Large intestine (tissue), 12 donors: ENCODE results near the gene ATP8B1. TPM values are rescaled to one million over a fixed set of nuclear protein-coding genes. Genes with fewer than 3 reads are reported as not detected.
A peak's percentile ranks its signal among the peaks of the same experiment; 100 is the strongest.
"Not testable (repeated sequence)": the region's sequence is repeated elsewhere in the genome, so short reads cannot be mapped to it uniquely, and the experiment has no call there.

Source experiments
- DNase-seq, 2 donors: peaks; one replicate each; pipeline versions ENCODE4 v3.0.0 to v3.0.0-alpha.2; 2013
- H3K27ac ChIP-seq: one replicate; pipeline ENCODE4 v1.5.1; 2013; ENCODE audit warnings: low read length
- H3K27me3 ChIP-seq: 2 replicates; pipeline ENCODE4 v1.6.1; 2013; ENCODE audit warnings: low read length; ENCODE audit not compliant: control insufficient read depth, insufficient read depth
- H3K36me3 ChIP-seq: 2 replicates; pipeline ENCODE4 v1.6.1; 2013; ENCODE audit warnings: low read length; ENCODE audit not compliant: control insufficient read depth, insufficient read depth
- H3K4me1 ChIP-seq: one replicate; pipeline ENCODE4 v1.6.1; 2013; ENCODE audit warnings: low read length; ENCODE audit not compliant: control insufficient read depth, insufficient read depth
- H3K4me3 ChIP-seq: one replicate; pipeline ENCODE4 v1.5.1; 2013; ENCODE audit warnings: low read length
- H3K9me3 ChIP-seq: one replicate; pipeline ENCODE4 v1.6.1; 2013; ENCODE audit warnings: mild to moderate bottlenecking, low read depth, low read length, moderate library complexity; ENCODE audit not compliant: control insufficient read depth
- WGBS: methylation state at CpG from one replicate; pipeline ENCODE4 v1.1.5; 2013; ENCODE audit warnings: low lambda C conversion rate; ENCODE audit not compliant: insufficient coverage; 5-methylcytosine and 5-hydroxymethylcytosine counted together
- long read RNA-seq, 11 donors: transcript quantifications; one replicate each; lab custom pipeline, GENCODE V29; 2026
- polyA plus RNA-seq: library from polyadenylated mRNA; unstranded; fragments of 120-200 nt; gene quantifications from one replicate; pipeline ENCODE4 v1.2.1, GENCODE V29; 2013

ATP8B1 gene
- polyA plus RNA-seq, result 68.2 TPM
- long read RNA-seq, donor 1, full-length matches to known transcripts, result 4 of 4 reads
- long read RNA-seq, donor 1, partial matches to known transcripts, result 0 of 4 reads
- long read RNA-seq, donor 1, other reads (novel, unspliced or antisense), result 0 of 4 reads
- long read RNA-seq, donor 2, full-length matches to known transcripts, result 1 of 1 reads
- long read RNA-seq, donor 2, partial matches to known transcripts, result 0 of 1 reads
- long read RNA-seq, donor 2, other reads (novel, unspliced or antisense), result 0 of 1 reads
- long read RNA-seq, donor 3, result 0 reads
- long read RNA-seq, donor 4, result 0 reads
- long read RNA-seq, donor 5, result 0 reads
- long read RNA-seq, donor 6, full-length matches to known transcripts, result 1 of 1 reads
- long read RNA-seq, donor 6, partial matches to known transcripts, result 0 of 1 reads
- long read RNA-seq, donor 6, other reads (novel, unspliced or antisense), result 0 of 1 reads
- long read RNA-seq, donor 7, result 0 reads
- long read RNA-seq, donor 8, full-length matches to known transcripts, result 1 of 1 reads
- long read RNA-seq, donor 8, partial matches to known transcripts, result 0 of 1 reads
- long read RNA-seq, donor 8, other reads (novel, unspliced or antisense), result 0 of 1 reads
- long read RNA-seq, donor 9, full-length matches to known transcripts, result 1 of 1 reads
- long read RNA-seq, donor 9, partial matches to known transcripts, result 0 of 1 reads
- long read RNA-seq, donor 9, other reads (novel, unspliced or antisense), result 0 of 1 reads
- long read RNA-seq, donor 10, full-length matches to known transcripts, result 2 of 2 reads
- long read RNA-seq, donor 10, partial matches to known transcripts, result 0 of 2 reads
- long read RNA-seq, donor 10, other reads (novel, unspliced or antisense), result 0 of 2 reads
- long read RNA-seq, donor 11, full-length matches to known transcripts, result 1 of 1 reads
- long read RNA-seq, donor 11, partial matches to known transcripts, result 0 of 1 reads
- long read RNA-seq, donor 11, other reads (novel, unspliced or antisense), result 0 of 1 reads

GRCh38 chr18:57803103-57803969 lies at the start of gene ATP8B1:
Gene ATP8B1 (minus strand): TSS chr18:57803315. CDS start chr18:57731807, 71,508 bp downstream.
- H3K4me1 ChIP-seq, result peaks cover 13% of the 10 kb centered on the region
- no peaks in the 10 kb centered on the region for H3K9me3 ChIP-seq
- H3K4me3 ChIP-seq, result peak within 1 kb of the TSS; percentile 94
- DNase-seq, result peak; percentile 92 to 98
- H3K27ac ChIP-seq, result peak within 1 kb of the TSS; percentile 90
- no peaks in the 10 kb centered on the region for H3K36me3 ChIP-seq
- WGBS, result no CpG with 5 or more reads among the region's 77 CpGs
- peaks cover 12% of the 10 kb centered on the region for H3K27me3 ChIP-seq

GRCh38 chr18:57850063-57850462 lies 46.9 kb upstream of the ATP8B1 start:
- H3K4me3 ChIP-seq, result no peak overlapping the region

GRCh38 chr18:57848374-57848773 lies 45.3 kb upstream of the ATP8B1 start:
- H3K27me3 ChIP-seq, H3K9me3 ChIP-seq, H3K36me3 ChIP-seq, DNase-seq, H3K27ac ChIP-seq, H3K4me3 ChIP-seq: not testable (repeated sequence)
- peaks cover 21% of the 10 kb centered on the region for H3K4me1 ChIP-seq
- WGBS, result no CpG with 5 or more reads among the region's 1 CpG

More at GRCh38 chr18:57850063-57850462, 46.9 kb upstream of the ATP8B1 start:
- no peaks in the 10 kb centered on the region for H3K36me3 ChIP-seq
- H3K4me1 ChIP-seq, result peaks cover 23% of the 10 kb centered on the region
- H3K9me3 ChIP-seq, result no peaks in the 10 kb centered on the region
- no peak overlapping the region for H3K27ac ChIP-seq
- WGBS, result no CpG with 5 or more reads among the region's 3 CpGs
- H3K27me3 ChIP-seq, result no peaks in the 10 kb centered on the region
- no peak for DNase-seq

- not testable (repeated sequence) for H3K27ac ChIP-seq, DNase-seq, H3K36me3 ChIP-seq, H3K4me3 ChIP-seq, H3K27me3 ChIP-seq, H3K9me3 ChIP-seq
- peaks cover 17% of the 10 kb centered on the region for H3K4me1 ChIP-seq
- no CpG with 5 or more reads among the region's 2 CpGs for WGBS
Observed at GRCh38 chr18:57847431-57847830, 44.3 kb upstream of the ATP8B1 start.

GRCh38 chr18:57846258-57846657 lies 43.1 kb upstream of the ATP8B1 start:
- peaks cover 3% of the 10 kb centered on the region for H3K9me3 ChIP-seq
- no peak overlapping the region for H3K4me3 ChIP-seq
- H3K27ac ChIP-seq, result peak overlapping the region; percentile 10
- H3K36me3 ChIP-seq, result no peaks in the 10 kb centered on the region
- peak; percentile 63 to 82 for DNase-seq
- peaks cover 17% of the 10 kb centered on the region for H3K4me1 ChIP-seq
- H3K27me3 ChIP-seq, result no peaks in the 10 kb centered on the region
- no CpG with 5 or more reads among the region's 1 CpG for WGBS

- peak in 1 of 2 donors; percentile 20 for DNase-seq
- no peak overlapping the region for H3K4me3 ChIP-seq
- peaks cover 17% of the 10 kb centered on the region for H3K4me1 ChIP-seq
- no peaks in the 10 kb centered on the region for H3K27me3 ChIP-seq
- WGBS, result no CpG with 5 or more reads among the region's 3 CpGs
- H3K27ac ChIP-seq, result no peak overlapping the region
- peaks cover 3% of the 10 kb centered on the region for H3K9me3 ChIP-seq
- no peaks in the 10 kb centered on the region for H3K36me3 ChIP-seq
Observed at GRCh38 chr18:57845605-57846074, 42.5 kb upstream of the ATP8B1 start.

- DNase-seq, result peak; percentile 64 to 78
- H3K4me3 ChIP-seq, result no peak overlapping the region
- WGBS, result no CpG with 5 or more reads among the region's 7 CpGs
Observed at GRCh38 chr18:57844319-57844718, 41.2 kb upstream of the ATP8B1 start.

GRCh38 chr18:57843386-57843785 lies 40.3 kb upstream of the ATP8B1 start:
- Histone ChIP-seq H3K27ac (no peak overlapping the region), H3K9me3 (peaks cover 3% of the 10 kb centered on the region), H3K36me3 (no peaks in the 10 kb centered on the region), H3K27me3 (no peaks in the 10 kb centered on the region), H3K4me1 (peaks cover 17% of the 10 kb centered on the region), H3K4me3 (no peak overlapping the region)
- DNase-seq, result peak in 1 of 2 donors; percentile 25
- no CpG with 5 or more reads among the region's 5 CpGs for WGBS

More at GRCh38 chr18:57844319-57844718, 41.2 kb upstream of the ATP8B1 start:
- H3K36me3 ChIP-seq, result no peaks in the 10 kb centered on the region
- peaks cover 17% of the 10 kb centered on the region for H3K4me1 ChIP-seq
- peaks cover 3% of the 10 kb centered on the region for H3K9me3 ChIP-seq
- H3K27ac ChIP-seq, result no peak overlapping the region
- no peaks in the 10 kb centered on the region for H3K27me3 ChIP-seq

- WGBS, result 80% methylated on average over 1 of the region's 2 CpGs
- no peak overlapping the region for H3K27ac ChIP-seq
- no peak for DNase-seq
- no peak overlapping the region for H3K4me3 ChIP-seq
- peaks cover 3% of the 10 kb centered on the region for H3K9me3 ChIP-seq
- H3K27me3 ChIP-seq, result no peaks in the 10 kb centered on the region
- H3K4me1 ChIP-seq, result peaks cover 14% of the 10 kb centered on the region
- H3K36me3 ChIP-seq, result no peaks in the 10 kb centered on the region
Observed at GRCh38 chr18:57841568-57841967, 38.5 kb upstream of the ATP8B1 start.
